ENCODE data around the gene CNKSR2.

CNKSR2 gene

DNA sequence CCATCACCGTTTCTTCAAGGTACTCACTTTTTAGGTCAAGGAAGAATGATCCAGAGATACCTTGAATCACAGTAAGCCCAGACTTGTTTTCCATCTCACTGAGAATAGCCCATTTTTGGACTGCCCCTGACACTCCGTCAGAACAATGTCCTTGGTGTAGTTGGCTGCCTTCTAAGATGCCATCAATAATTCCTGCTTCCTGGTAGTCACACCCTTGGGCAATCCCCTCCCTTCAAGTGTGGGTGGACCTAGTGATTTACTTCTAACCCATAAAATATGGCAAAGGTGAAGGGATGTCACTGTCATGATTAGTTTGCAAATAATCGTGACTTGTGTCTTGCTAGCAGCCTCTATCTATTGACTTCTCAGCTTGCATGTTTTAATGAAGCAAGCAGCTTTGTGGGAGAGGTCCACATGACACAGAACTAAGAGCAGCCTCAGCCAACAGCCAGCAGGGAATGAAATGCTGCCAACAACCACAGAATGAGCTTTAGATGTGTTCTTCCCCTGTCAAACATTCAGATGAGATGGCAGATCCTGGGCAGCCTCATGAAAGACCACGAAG, 303.9 kb downstream of the CNKSR2 start:
- peak; percentile 10 for FAIRE-seq

DNA sequence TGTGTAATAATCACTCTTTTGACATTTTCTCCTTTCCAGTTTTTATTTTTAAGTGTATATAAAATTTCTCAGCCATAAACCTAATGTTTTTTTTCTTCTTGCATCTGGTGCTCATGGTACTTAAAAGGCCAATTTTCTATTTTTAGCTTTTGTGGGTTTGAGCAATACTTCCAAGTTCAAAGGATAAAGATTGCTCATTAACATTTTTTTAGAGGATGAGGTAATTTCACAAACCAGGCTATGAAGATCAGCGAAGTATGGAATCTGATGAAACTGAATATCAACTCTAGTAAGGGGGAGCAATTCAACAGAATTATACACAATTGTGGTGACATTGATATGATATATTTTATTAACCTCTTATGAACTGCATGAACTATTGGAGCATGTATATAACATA, 309.7 kb downstream of the CNKSR2 start:
- FAIRE-seq: no peak

DNA sequence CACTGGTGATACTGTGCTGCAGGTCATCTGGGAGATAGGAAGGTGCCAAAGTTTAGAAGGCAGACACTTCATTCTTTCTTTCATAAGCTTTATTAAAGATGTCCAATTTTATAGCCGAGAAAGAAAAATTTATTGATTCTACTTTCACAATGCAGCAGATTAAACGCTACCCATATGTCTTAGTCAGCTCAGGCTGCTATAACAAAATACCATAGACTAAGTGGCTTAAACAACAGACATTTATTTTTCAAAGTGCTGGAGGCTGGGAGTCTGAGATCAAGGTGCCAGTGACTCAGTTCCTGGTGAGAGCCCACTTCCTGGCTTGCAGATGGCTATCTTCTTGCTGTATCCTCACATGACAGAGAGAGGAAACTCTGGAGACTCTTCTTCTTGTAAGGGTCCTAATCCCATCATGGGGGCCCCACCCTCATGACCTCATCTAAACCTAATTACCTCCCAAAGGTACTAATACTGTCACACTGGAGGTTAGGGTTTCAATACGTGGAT, 317.3 kb downstream of the CNKSR2 start:
- FAIRE-seq: no peak

DNA sequence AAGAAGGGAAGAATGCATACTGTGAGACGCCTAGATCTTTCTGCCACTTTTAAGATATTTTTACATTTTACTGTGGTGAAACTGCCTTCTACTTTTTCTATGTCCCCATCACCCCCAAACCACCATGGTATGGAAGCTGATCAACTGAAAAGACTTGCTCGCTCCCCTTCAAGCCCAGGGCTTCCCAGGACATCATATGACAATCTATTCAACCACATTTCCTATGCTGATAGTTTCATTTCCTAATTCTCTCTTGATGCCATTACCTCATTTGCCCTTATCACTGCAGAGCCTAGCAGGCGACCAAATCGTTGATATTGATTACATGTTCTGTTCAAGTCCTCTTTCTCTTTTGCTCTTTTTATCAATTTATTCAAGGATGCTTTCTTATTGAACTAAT, 324.1 kb downstream of the CNKSR2 start:
- no peak for FAIRE-seq

DNA sequence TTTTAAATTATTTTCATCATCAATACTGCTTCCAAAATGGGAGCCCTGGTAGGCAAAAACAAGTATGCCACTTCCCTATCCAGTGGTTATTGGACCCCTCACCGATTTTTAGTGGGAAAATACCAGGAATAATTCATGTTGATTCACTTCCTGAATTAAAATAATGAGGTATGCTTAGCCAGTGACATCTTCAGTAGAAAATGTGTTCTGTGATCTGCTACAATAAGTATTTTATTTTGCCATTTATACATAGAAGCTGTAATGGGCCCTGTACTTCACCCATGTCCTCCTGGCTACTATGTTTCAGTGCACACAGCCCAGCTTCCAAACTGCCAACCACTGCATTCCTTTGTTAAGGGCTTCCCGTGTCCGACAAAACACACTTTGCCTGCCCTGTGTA, 324.9 kb downstream of the CNKSR2 start:
- FAIRE-seq: no peak

DNA sequence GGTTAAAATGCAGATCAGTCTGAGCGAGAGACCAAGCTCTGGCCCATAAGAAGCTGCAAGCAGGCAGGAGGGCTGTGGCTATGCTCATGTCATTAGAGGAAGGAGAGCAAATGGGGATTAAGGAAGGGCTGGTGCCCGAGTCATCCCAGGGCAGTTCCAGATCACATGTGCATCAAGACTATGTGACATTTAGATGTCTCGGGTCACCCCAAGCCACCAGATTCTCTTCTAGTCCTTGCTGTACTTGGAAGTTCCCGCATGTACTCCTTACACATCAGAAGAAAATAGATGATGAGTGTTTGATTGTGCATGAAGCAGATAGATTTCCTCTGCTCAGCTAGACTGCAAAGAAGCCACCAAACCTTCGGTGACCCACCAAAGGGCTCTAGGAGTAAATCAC, 326.1 kb downstream of the CNKSR2 start:
- FAIRE-seq: no peak

DNA sequence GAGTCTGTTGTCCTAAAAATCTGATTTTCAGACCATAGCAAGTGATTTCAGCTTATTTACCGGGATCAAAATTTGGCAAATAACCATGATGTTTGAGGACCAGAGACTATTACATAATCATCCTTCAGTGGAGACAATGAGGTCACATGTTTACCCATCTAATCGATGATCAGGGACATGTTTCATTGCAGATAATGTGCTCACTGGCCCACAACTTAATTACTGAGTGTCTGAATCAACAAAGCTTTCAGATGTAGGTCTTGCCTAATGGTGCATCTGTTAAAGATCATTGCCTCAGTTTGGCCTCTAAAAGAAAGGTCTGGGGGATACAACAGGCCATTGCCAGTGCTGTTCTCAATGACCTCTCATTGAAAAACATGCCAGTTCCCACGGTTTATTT, 326.7 kb downstream of the CNKSR2 start:
- FAIRE-seq: no peak

DNA sequence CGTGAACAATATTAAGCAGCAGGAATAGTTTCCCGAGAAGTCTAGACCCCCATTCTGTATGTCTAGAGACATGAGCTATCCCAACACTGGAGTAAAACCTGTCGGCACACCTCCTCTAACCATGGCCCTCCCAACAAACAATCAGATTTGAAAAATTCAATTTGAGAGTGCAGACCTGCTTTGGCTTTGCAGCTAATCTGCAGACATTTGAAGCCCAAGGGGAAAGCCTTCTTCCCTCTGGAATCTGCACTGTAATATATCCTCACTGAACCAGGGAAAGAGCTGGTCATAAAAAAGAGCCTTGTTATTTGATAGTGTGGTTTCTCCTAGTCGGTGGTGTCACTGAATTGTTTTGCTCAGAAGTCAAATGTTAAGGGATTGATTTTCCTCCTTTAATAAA, 328.5 kb downstream of the CNKSR2 start:
- FAIRE-seq: no peak
